Body of pancreas (tissue), 4 donors: Measurements from ENCODE around the gene KDM4C. TPM values are rescaled to one million over a fixed set of nuclear protein-coding genes. Genes with fewer than 3 reads are reported as not detected.

Experiments used
- ATAC-seq: fragments of 150-250 bp; one replicate; pipeline ENCODE4 v1.9.1; 2016
- DNase-seq, 4 donors: peaks; one replicate each; pipeline ENCODE4 v3.0.0-alpha.2; 2019
- H3K27ac ChIP-seq, 4 donors: fragments of 200-600 bp; sonication (generic); 1 replicate in 3 of 4; 2 replicates in 1 of 4; pipeline versions ENCODE4 v1.5.1 to v1.6.1; 2016 to 2019; ENCODE audit warnings: mild to moderate bottlenecking in 1 of 4, mixed read lengths in 1 of 4, moderate library complexity in 1 of 4
- H3K27me3 ChIP-seq, 2 donors: fragments of 200-600 bp; sonication (generic); one replicate each; pipeline ENCODE4 v1.6.0; 2016; ENCODE audit warnings: mild to moderate bottlenecking in 1 of 2
- H3K36me3 ChIP-seq, 2 donors: fragments of 200-600 bp; sonication (generic); replicated peaks in 1 of 2; 2 replicates each; pipeline ENCODE4 v1.5.1; 2016; ENCODE audit warnings: low read depth in 2 of 2; ENCODE audit not compliant: insufficient read depth in 1 of 2
- H3K4me1 ChIP-seq: fragments of 200-600 bp; sonication (generic); one replicate; pipeline ENCODE4 v1.6.0; 2016
- H3K4me3 ChIP-seq, 2 donors: fragments of 200-600 bp; sonication (generic); 1 replicate in 1 of 2; 2 replicates in 1 of 2; pipeline ENCODE4 v1.5.1; 2016 to 2019
- H3K9me3 ChIP-seq, 3 donors: fragments of 200-600 bp; sonication (generic); 1 replicate in 2 of 3; 2 replicates in 1 of 3; pipeline ENCODE4 v1.5.1; 2016
- CTCF ChIP-seq, 7 experiments: fragments of 450-650 bp in 4 of 7; fragments of 200-600 bp in 3 of 7; sonication (generic) in 3 of 7; IDR thresholded peaks; one replicate each; pipeline ENCODE4 v1.5.1; 2016 to 2019; ENCODE audit warnings: antibody characterized with exemption in 7 of 7
- POLR2A ChIP-seq, 3 donors: fragments of 450-650 bp; IDR thresholded peaks; one replicate each; pipeline ENCODE4 v1.6.1; 2016; ENCODE audit warnings: antibody characterized with exemption in 3 of 3, mild to moderate bottlenecking in 2 of 3
- WGBS, 2 donors: methylation state at CpG; one replicate each; pipeline ENCODE4 v1.1.5; 2017; 5-methylcytosine and 5-hydroxymethylcytosine counted together
- intact Hi-C: fragments of 100-400 bp; cut with DNase I; formaldehyde crosslinking; loops from one replicate; pipeline ENCODE4 v1.15.1; 2023
- total RNA-seq, 2 donors: library from RNA; depleted of rRNA; stranded (reverse); fragments of >200 nt; gene quantifications; one replicate each; pipeline ENCODE4 v1.1.0, GENCODE V29; 2016

Gene KDM4C
- total RNA-seq, 2 donors from 2014 or later = 40.5 to 48.5 TPM

GRCh38 chr9:6893350-6894131, 135.8 kb downstream of the KDM4C start:
- H3K9me3 ChIP-seq = no peaks in the 10 kb centered on the region
- WGBS, 2 donors = 85 to 86% methylated on average over 6 of the region's 6 CpGs
- peaks cover 0 to 4% of the 10 kb centered on the region in 2 donors for H3K36me3 ChIP-seq
- no peak overlapping the region for H3K27ac ChIP-seq
- peaks cover 12% of the 10 kb centered on the region for H3K4me1 ChIP-seq
- ATAC-seq = no peak
- H3K4me3 ChIP-seq = no peak overlapping the region
- no peak for DNase-seq
- no peak for TF ChIP-seq POLR2A (IDR thresholded peaks at IDR 0.05)
- TF ChIP-seq CTCF (IDR thresholded peaks at IDR 0.05) = no peak
- intact Hi-C loops = no loop called here
- no peaks in the 10 kb centered on the region for H3K27me3 ChIP-seq

GRCh38 chr9:6894135-6894534, 136.4 kb downstream of the KDM4C start:
- intact Hi-C loops = no loop called here
- 78 to 79% methylated on average over 3 of the region's 3 CpGs for WGBS, 2 donors

GRCh38 chr9:6895754-6896153, 138.0 kb downstream of the KDM4C start:
- TF ChIP-seq CTCF (IDR thresholded peaks at IDR 0.05) (no peak), POLR2A (IDR thresholded peaks at IDR 0.05) (no peak)
- Histone ChIP-seq H3K4me1 (peaks cover 12% of the 10 kb centered on the region), H3K9me3 (no peaks in the 10 kb centered on the region), H3K27ac (no peak overlapping the region), H3K27me3 (no peaks in the 10 kb centered on the region), H3K36me3 (peaks cover 0 to 4% of the 10 kb centered on the region in 2 donors), H3K4me3 (no peak overlapping the region)
- DNase-seq (no peak), ATAC-seq (no peak)
- intact Hi-C loops = no loop called here
- 93 to 95% methylated on average over 1 of the region's 1 CpG for WGBS, 2 donors

More at GRCh38 chr9:6894135-6894534, 136.4 kb downstream of the KDM4C start:
- Histone ChIP-seq H3K27ac (no peak overlapping the region), H3K27me3 (no peaks in the 10 kb centered on the region), H3K9me3 (no peaks in the 10 kb centered on the region), H3K4me3 (no peak overlapping the region), H3K4me1 (peaks cover 12% of the 10 kb centered on the region), H3K36me3 (peaks cover 0 to 4% of the 10 kb centered on the region in 2 donors)
- ATAC-seq = no peak
- TF ChIP-seq POLR2A (IDR thresholded peaks at IDR 0.05) (no peak), CTCF (IDR thresholded peaks at IDR 0.05) (no peak)
- DNase-seq = no peak

- Histone ChIP-seq H3K36me3 (peaks cover 0 to 4% of the 10 kb centered on the region in 2 donors), H3K4me3 (no peak overlapping the region), H3K4me1 (peaks cover 12% of the 10 kb centered on the region), H3K27ac (no peak overlapping the region), H3K27me3 (no peaks in the 10 kb centered on the region), H3K9me3 (no peaks in the 10 kb centered on the region)
- DNase-seq (no peak), ATAC-seq (no peak)
- TF ChIP-seq POLR2A (IDR thresholded peaks at IDR 0.05) (no peak), CTCF (IDR thresholded peaks at IDR 0.05) (no peak)
- 75 to 87% methylated on average over 2 of the region's 2 CpGs for WGBS, 2 donors
- intact Hi-C loops = no loop called here
These were observed 138.8 kb downstream of the KDM4C start for GRCh38 chr9:6896562-6896961.
